Adipose tissue (tissue), 3 donors: ENCODE results near the gene OR5K4. TPM values are rescaled to one million over a fixed set of nuclear protein-coding genes. Genes with fewer than 3 reads are reported as not detected.
"Not testable (repeated sequence)": the region's sequence is repeated elsewhere in the genome, so short reads cannot be mapped to it uniquely, and the experiment has no call there.

Experiments
- H3K27ac ChIP-seq: one replicate; pipeline ENCODE4 v1.5.1; 2013; ENCODE audit warnings: low read depth, low read length
- WGBS, 3 donors: extraction: QIAGEN DNeasy Blood & Tissue Kit; methylation state at CpG; one replicate each; pipeline ENCODE4 v1.1.7; 2013; 5-methylcytosine and 5-hydroxymethylcytosine counted together
- polyA plus RNA-seq, 3 donors: library from polyadenylated mRNA; stranded (reverse); fragments of 200-250 nt; gene quantifications; one replicate each; pipeline ENCODE4 v1.2.3, GENCODE V29; 2013
- donor health status: healthy with polysubstance abuse.
- donor health status: Bipolar disorder and iron deficiency.
- donor health status: healthy.

The OR5K4 gene
- polyA plus RNA-seq, 3 donors, result not detected

DNA sequence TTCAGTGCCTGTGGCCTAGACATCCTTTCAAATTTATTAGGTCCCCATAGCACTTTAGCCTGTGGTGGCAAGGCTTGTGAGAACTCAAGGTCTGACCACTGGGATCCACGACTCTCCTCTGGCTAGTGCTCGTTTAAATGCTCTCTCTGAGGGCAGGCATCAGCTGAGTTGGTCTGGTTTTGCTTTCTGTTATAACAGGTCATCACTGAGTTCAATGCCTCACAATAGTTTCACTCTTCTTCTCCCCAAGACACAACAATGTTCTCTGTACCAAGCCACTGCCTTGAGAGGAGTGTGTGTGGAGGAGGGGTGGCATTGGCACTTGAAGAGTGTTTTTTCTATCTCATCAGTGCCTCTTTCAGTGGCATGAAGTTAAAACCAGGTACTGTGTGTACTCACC, 7.6 kb downstream of the OR5K4 start:
- WGBS, 3 donors, result 45 to 71% (median 64%) methylated on average over 2 of the region's 2 CpGs
- no peak overlapping the region for H3K27ac ChIP-seq

GRCh38 chr3:98367464-98368246, 14.0 kb downstream of the OR5K4 start:
- no peak overlapping the region for H3K27ac ChIP-seq
- WGBS, 3 donors, result 70 to 77% (median 76%) methylated on average over 4 of the region's 4 CpGs

DNA sequence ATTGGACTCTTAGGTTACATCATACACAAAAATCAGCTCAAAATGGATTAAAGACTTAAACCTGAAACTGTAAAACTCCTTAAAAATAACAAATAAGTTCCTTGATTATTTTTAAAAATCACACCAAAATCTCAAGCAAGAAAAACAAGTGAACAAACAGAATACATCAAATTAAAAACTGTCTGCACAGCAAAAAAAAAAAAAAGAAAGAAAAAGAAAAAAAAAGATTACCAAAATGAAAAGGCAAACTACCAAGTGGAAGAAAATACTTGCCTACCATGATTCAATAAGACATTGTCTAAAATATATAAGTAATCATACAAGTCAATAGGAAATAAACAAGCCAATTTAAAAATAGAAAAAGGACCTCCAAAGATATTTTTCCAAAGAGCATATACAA, 17.5 kb downstream of the OR5K4 start:
- no peak overlapping the region for H3K27ac ChIP-seq

GRCh38 chr3:98371853-98372252, 18.2 kb downstream of the OR5K4 start:
- no peak overlapping the region for H3K27ac ChIP-seq

DNA sequence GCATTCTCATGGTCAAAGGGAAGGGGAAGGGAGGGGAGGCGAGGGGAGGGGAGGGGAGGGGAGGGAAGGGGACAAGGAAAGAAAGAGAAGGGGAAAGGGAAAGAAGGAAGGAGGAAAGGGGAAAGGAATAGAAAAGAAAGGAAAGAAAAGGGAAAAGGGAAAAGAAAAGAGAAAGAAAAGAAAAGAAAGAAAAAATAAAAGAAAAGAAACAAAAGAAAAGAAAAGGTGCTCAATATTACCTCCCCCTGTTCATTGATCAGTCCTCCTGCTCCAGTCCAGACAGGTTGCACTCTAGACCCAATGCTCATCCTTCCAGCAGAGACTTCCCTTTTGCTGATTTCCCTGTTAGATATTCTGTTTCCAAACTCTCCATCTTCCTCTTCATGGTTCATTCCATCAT, 18.8 kb downstream of the OR5K4 start:
- 50% methylated on average over 1 of the region's 1 CpG; no CpG with 5 or more reads in 2 of the 3 donors for WGBS, 3 donors
- no peak overlapping the region for H3K27ac ChIP-seq

DNA sequence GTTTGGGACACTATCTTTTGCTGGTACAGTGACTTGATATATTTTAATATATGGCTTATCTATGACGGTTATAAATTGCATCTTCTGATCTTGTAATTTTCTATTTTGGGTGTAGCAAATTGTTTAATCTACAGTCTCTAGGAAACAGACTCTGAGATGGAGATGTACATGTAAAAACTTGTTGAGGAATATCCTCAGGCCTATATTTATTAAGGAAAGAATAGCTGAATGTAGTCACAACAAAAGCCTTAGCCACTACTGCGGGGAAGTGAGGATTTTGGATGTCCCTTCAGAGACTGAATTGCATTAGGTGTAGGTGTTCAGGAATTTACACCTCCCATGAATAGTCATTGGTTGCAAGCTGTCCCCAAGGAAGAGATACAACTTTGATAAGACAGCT, 23.0 kb downstream of the OR5K4 start:
- 29 to 59% (median 31%) methylated on average over 2 of the region's 2 CpGs for WGBS, 3 donors
- H3K27ac ChIP-seq, result no peak overlapping the region

DNA sequence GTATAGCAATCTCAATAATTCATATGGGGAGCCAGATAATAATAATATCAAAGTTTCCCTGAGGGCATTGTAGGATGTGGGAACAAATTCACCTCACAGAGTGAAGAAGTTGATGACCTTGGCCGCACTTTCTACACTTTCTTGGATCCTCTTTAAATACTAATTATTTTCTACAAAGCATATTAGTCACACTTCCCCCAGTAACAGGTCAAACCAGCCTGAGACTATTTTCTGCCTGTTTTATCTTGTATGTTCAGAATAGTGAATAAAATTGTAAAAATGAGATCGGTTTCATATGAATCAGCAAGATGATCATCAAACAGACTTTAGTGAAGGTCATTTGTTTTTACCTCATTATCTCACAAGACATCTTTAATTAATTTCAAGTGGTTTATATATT, 34.5 kb downstream of the OR5K4 start:
- no peak overlapping the region for H3K27ac ChIP-seq
- 77 to 89% (median 88%) methylated on average over 2 of the region's 2 CpGs for WGBS, 3 donors

DNA sequence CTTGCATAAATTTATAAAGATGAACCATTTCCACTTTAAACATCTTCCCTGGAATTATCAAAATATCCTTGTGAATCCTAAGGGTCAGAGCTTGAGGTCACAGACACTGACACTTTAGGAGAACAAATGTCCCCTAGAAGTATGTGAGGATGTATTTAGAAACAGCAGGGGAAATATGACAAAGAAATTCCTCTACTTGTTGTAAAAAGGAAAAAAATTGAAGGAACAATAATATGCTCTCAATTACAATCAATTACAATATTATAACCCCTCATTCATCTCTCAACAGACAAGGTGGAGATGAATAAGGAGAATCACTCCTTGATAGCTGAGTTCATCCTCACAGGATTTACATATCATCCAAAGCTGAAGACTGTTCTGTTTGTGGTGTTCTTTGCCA, 36.7 kb downstream of the OR5K4 start, which contains the start of gene OR5K3:
OR5K3 (plus strand) TSS at position 301 of the 400 bp plus-strand sequence; CDS start at position 301, 0 bp downstream.
- no peak within 1 kb of the TSS for H3K27ac ChIP-seq

DNA sequence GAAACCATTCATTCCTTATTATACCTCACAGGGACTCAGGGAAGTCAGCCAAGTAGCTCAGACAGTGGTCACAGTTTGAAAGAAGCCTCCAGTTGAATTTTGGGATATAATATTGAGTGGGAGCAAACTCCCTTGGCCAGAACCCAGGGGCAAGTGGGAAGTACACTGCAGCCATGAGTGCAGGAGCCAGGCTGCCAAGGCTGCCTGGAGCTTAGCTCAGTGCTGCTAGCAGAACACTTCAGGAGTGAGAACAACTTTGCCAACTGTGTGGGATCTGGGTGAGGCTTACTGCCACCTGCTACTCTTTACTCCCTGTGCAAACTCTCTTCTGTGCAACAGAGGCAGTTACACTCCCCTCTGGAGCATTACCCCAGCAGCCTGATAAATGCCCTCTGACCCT, 41.4 kb downstream of the OR5K4 start:
- no peak overlapping the region for H3K27ac ChIP-seq

DNA sequence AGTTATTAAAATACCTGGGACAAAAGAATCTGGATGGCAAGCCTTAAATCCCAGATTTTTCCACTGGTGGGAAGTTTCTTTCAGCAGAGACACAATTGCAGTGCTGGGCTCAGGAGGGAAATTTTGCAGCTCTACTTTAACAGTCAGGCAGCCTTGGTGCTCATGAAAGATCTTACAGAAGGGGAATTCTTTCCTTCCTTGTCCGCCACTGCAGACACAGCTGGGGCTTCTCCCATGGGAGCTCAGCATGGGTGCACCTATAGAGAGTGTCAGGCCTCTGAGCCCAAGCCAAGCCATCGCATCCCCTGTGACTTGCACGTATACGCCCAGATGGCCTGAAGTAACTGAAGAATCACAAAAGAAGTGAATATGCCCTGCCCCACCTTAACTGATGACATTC, 42.8 kb downstream of the OR5K4 start:
- 81 to 99% (median 86%) methylated on average over 4 of the region's 4 CpGs for WGBS, 3 donors
- not testable (repeated sequence) for H3K27ac ChIP-seq

- H3K27ac ChIP-seq, result no peak overlapping the region
These were observed 44.9 kb downstream of the OR5K4 start for GRCh38 chr3:98398513-98398912.

DNA sequence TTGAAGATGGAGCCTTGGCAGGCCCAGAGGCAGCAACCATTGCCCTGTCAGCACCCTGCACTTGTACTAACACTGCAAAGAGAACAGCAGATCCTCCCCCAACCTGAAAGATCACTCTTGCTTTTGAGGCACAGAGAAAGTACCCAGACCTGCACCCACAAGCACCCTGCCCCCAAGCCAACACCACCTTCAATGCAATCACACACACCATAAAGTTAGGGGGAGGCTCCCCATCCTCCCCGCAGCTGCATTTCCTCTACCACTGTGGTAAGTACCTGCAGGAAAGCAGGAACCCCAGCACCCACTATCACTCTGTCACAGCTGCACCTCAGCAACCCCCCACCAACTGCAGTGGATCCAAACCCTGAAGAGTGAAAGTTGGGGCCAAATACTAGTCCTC, 48.9 kb downstream of the OR5K4 start:
- no peak overlapping the region for H3K27ac ChIP-seq
- 82 to 90% (median 89%) methylated on average over 1 of the region's 1 CpG for WGBS, 3 donors

DNA sequence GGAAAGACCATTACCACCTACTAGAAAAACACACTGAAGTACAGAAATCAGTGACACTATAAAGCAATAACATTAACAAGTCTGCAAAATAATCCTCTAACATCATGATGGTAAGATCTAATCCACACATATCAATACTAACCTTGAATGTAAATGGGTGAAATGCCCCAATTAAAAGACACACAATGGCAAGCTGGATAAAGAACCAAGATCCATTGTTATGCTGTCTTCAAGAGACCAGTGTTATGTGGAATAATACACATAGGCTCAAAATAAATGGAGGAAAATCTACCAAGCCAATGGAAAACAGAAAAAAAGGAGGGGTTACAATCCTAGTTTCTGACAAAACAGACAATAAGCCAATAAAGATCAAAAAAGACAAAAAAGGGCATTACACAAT, 50.4 kb downstream of the OR5K4 start:
- no peak overlapping the region for H3K27ac ChIP-seq

Other genes with a start within 250 kb of the OR5K4 start
- not detected for gene OR5H1, start 223.1 kb upstream of the OR5K4 start, polyA plus RNA-seq
- gene OR5H14, start 206.4 kb upstream of the OR5K4 start, polyA plus RNA-seq, result not detected
- gene OR5H15, start 187.2 kb upstream of the OR5K4 start, polyA plus RNA-seq, result not detected
- not detected for gene OR5H6, start 89.6 kb upstream of the OR5K4 start, polyA plus RNA-seq
- not detected for gene OR5H2, start 71.3 kb upstream of the OR5K4 start, polyA plus RNA-seq
- not detected for gene OR5K3, start 36.8 kb downstream of the OR5K4 start, polyA plus RNA-seq
- gene OR5K1, start 109.3 kb downstream of the OR5K4 start, polyA plus RNA-seq, result not detected
- gene OR5K2, start 143.8 kb downstream of the OR5K4 start, polyA plus RNA-seq, result not detected
- gene CLDND1, start 169.0 kb downstream of the OR5K4 start, polyA plus RNA-seq, result 10 to 100 TPM; 23.0 to 62.4 (median 60.4) TPM
- under 1 TPM in 2 of 3 donors, not detected in 1; 0.25 to 0.30 TPM for gene GPR15, start 178.1 kb downstream of the OR5K4 start, polyA plus RNA-seq
- 1 to 10 TPM; 6.0 to 7.7 (median 7.2) TPM for gene CPOX, start 239.8 kb downstream of the OR5K4 start, polyA plus RNA-seq